GM18870 (cell line): Measurements from ENCODE around the gene DNAL1.

Source experiments
- ATAC-seq: cut with Tn5 transposase; IDR thresholded peaks from one replicate; pipeline ENCODE4 v1.9.1; 2021; ENCODE audit warnings: moderate library complexity; ENCODE audit not compliant: unreplicated experiment

DNAL1 gene

GRCh38 chr14:73741876-73742519 lies 97.2 kb downstream of the DNAL1 start:
- no peak for ATAC-seq

GRCh38 chr14:73742520-73743238 lies 97.9 kb downstream of the DNAL1 start:
- ATAC-seq: no peak

GRCh38 chr14:73743431-73743931 lies 98.7 kb downstream of the DNAL1 start:
- no peak for ATAC-seq

GRCh38 chr14:73744175-73744867 lies 99.5 kb downstream of the DNAL1 start:
- no peak for ATAC-seq

- no peak for ATAC-seq
These were observed 100.2 kb downstream of the DNAL1 start for GRCh38 chr14:73744874-73745529.

GRCh38 chr14:73745571-73746519 lies 101.1 kb downstream of the DNAL1 start:
- ATAC-seq: no peak

GRCh38 chr14:73746520-73747378 lies 102.0 kb downstream of the DNAL1 start:
- no peak for ATAC-seq

- no peak for ATAC-seq
These were observed 102.8 kb downstream of the DNAL1 start for GRCh38 chr14:73747379-73748211.

GRCh38 chr14:73748858-73749357 lies 104.1 kb downstream of the DNAL1 start:
- no peak for ATAC-seq

GRCh38 chr14:73749706-73750530 lies 105.1 kb downstream of the DNAL1 start:
- no peak for ATAC-seq

GRCh38 chr14:73750531-73750901 lies 105.7 kb downstream of the DNAL1 start:
- no peak for ATAC-seq

GRCh38 chr14:73751157-73751691 lies 106.4 kb downstream of the DNAL1 start:
- no peak for ATAC-seq

- ATAC-seq: no peak
These were observed 107.7 kb downstream of the DNAL1 start for GRCh38 chr14:73752297-73752992.
